Liver (tissue), 9 donors: ENCODE results near the gene FLOT2. TPM values are rescaled to one million over a fixed set of nuclear protein-coding genes. Genes with fewer than 3 reads are reported as not detected.

Experiments
- DNase-seq: peaks from one replicate; pipeline ENCODE4 v3.0.0-alpha.2; 2017; ENCODE audit warnings: low spot score
- H3K27ac ChIP-seq, 2 donors: one replicate each; pipeline ENCODE4 v1.7.0; 2013; ENCODE audit warnings: inconsistent platforms in 2 of 2, low read length in 2 of 2, control low read depth in 1 of 2, low read depth in 1 of 2, mild to moderate bottlenecking in 1 of 2
- H3K27me3 ChIP-seq, 4 donors: one replicate each; pipeline versions ENCODE4 v1.6.1 to v1.7.0; 2013; ENCODE audit warnings: low read length in 3 of 4, inconsistent platforms in 1 of 4, mild to moderate bottlenecking in 1 of 4, moderate library complexity in 1 of 4; ENCODE audit not compliant: control insufficient read depth in 4 of 4, insufficient read depth in 4 of 4
- H3K36me3 ChIP-seq, 4 donors: one replicate each; pipeline versions ENCODE4 v1.6.1 to v1.7.0; 2013; ENCODE audit warnings: low read length in 3 of 4, mild to moderate bottlenecking in 3 of 4, low read depth in 1 of 4, moderate library complexity in 1 of 4; ENCODE audit not compliant: control insufficient read depth in 4 of 4, insufficient read depth in 3 of 4
- H3K4me1 ChIP-seq, 4 donors: one replicate each; pipeline versions ENCODE4 v1.6.1 to v1.7.0; 2013; ENCODE audit warnings: low read length in 3 of 4, mild to moderate bottlenecking in 3 of 4, moderate library complexity in 1 of 4; ENCODE audit not compliant: control insufficient read depth in 4 of 4, insufficient read depth in 4 of 4
- H3K4me3 ChIP-seq, 3 donors: one replicate each; pipeline versions ENCODE4 v1.6.1 to v1.7.0; 2013; ENCODE audit warnings: low read length in 3 of 3, control low read depth in 1 of 3, low read depth in 1 of 3, mild to moderate bottlenecking in 1 of 3
- H3K9ac ChIP-seq, 2 donors: one replicate each; pipeline ENCODE4 v1.7.0; 2013; ENCODE audit warnings: low read length in 2 of 2, mild to moderate bottlenecking in 2 of 2, moderate library complexity in 2 of 2, control low read depth in 1 of 2, low read depth in 1 of 2
- H3K9me3 ChIP-seq, 4 donors: one replicate each; pipeline versions ENCODE4 v1.6.1 to v1.7.0; 2013; ENCODE audit warnings: low read length in 3 of 4; ENCODE audit not compliant: control insufficient read depth in 4 of 4
- EGR1 ChIP-seq, 2 donors: IDR thresholded peaks; 2 replicates each; pipeline ENCODE4 v1.6.1; 2016 to 2018; ENCODE audit warnings: antibody characterized with exemption in 2 of 2, low read depth in 2 of 2
- FOXA1 ChIP-seq: IDR thresholded peaks from 2 replicates; pipeline ENCODE4 v1.6.1; 2016; ENCODE audit warnings: antibody characterized with exemption
- HNF4A ChIP-seq, 2 donors: conservative IDR thresholded peaks; 2 replicates each; pipeline ENCODE4 v1.6.1; 2016; ENCODE audit warnings: antibody characterized with exemption in 2 of 2, mild to moderate bottlenecking in 2 of 2
- HNF4G ChIP-seq: IDR thresholded peaks from 2 replicates; pipeline ENCODE4 v1.6.1; 2016; ENCODE audit warnings: antibody characterized with exemption
- JUND ChIP-seq, 2 donors: IDR thresholded peaks; 2 replicates each; pipeline ENCODE4 v1.6.1; 2016; ENCODE audit warnings: antibody characterized with exemption in 2 of 2
- NR2F2 ChIP-seq: IDR thresholded peaks from 2 replicates; pipeline ENCODE4 v1.6.1; 2016; ENCODE audit warnings: antibody characterized with exemption
- SP1 ChIP-seq: IDR thresholded peaks from 2 replicates; pipeline ENCODE4 v1.6.1; 2018; ENCODE audit warnings: antibody characterized with exemption, mild to moderate bottlenecking
- YY1 ChIP-seq: IDR thresholded peaks from 2 replicates; pipeline ENCODE4 v1.6.1; 2016; ENCODE audit warnings: antibody characterized with exemption, mild to moderate bottlenecking
- WGBS: extraction: QIAGEN DNeasy Blood & Tissue Kit; methylation state at CpG from one replicate; pipeline ENCODE4 v1.1.7; 2013; 5-methylcytosine and 5-hydroxymethylcytosine counted together
- polyA plus RNA-seq, 2 donors: library from polyadenylated mRNA; stranded (reverse) in 1 of 2; unstranded in 1 of 2; fragments of 200-250 nt in 1 of 2; fragments of >200 nt in 1 of 2; fragmentation: Nextera tagmentation in 1 of 2; extraction: Ambion mirVana in 1 of 2; gene quantifications; one replicate each; pipeline versions ENCODE4 v1.2.1 to v1.2.3, GENCODE V29; 2013 to 2015
- total RNA-seq, 2 donors: library from RNA; depleted of rRNA; stranded (reverse); fragments of >200 nt; gene quantifications; one replicate each; pipeline ENCODE4 v1.2.3, GENCODE V29; 2014
- TF ChIP-seq, protein P1 (sequence below): IDR thresholded peaks from 2 replicates; pipeline ENCODE4 v1.6.1; 2016; ENCODE audit warnings: antibody characterized with exemption
- TF ChIP-seq, protein P2 (sequence below): IDR thresholded peaks from 2 replicates; pipeline ENCODE4 v1.6.1; 2016; ENCODE audit warnings: antibody characterized with exemption
- TF ChIP-seq, protein P3 (sequence below): fragments of 150-350 bp; IDR thresholded peaks from 2 replicates; pipeline ENCODE4 v1.5.1; 2017; ENCODE audit warnings: improper control_type of control experiment, low read depth, low read length; ENCODE audit not compliant: missing input control
- TF ChIP-seq, protein P4 (sequence below): IDR thresholded peaks from 2 replicates; pipeline ENCODE4 v1.6.1; 2016; ENCODE audit warnings: antibody characterized with exemption
- donor health status: healthy.
- donor health status: healthy.
- donor health status: healthy.
- donor health status: healthy.
- donor health status: healthy.

The FLOT2 gene
- total and polyA plus RNA-seq, 4 donors: 61.6 to 100 (median 69.4) TPM

DNA sequence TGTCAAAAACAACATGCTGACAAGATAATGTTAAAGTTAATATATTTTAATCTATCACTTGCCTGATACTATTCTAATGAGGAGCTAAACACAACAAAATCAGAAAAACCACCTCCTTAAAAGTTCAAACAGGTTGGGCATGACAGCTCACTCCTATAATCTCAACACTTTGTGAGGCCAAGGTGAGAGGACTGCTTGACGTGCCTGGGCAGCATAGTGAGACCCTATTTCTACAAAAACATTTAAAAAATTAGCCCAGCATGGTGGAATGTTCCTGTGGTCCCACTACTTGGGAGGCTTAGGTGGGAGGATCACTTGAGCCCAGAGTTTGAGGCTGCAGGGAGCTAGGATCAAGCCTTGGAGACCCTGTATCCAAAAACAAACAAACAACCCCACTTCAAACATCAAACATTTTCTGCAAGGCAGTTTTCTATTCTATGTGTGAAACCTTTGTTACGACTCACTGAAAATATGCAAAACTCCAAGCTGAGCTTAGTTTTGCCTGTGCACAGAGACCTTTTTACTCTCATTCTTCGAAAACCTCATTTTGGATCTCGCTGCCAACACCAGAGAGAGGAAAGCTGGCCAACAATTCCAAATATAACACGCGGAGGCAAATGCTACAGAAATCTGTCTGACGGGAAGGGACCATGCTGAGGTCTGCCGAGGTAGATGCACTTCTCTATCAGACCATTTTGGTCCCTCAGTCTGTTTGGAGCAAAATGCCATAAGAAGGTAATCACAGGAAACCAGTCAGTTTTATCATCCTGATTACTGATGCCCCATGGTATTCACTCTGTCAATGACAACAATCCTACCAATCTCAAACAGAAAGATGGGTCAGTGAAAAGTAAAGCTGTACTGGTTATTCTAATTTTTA is 47.6 kb upstream of the FLOT2 start:
- H3K27me3 ChIP-seq: no peaks in the 10 kb centered on the region
- TF ChIP-seq, protein P1, sequence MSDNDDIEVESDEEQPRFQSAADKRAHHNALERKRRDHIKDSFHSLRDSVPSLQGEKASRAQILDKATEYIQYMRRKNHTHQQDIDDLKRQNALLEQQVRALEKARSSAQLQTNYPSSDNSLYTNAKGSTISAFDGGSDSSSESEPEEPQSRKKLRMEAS: no peak
- TF ChIP-seq, protein P2, sequence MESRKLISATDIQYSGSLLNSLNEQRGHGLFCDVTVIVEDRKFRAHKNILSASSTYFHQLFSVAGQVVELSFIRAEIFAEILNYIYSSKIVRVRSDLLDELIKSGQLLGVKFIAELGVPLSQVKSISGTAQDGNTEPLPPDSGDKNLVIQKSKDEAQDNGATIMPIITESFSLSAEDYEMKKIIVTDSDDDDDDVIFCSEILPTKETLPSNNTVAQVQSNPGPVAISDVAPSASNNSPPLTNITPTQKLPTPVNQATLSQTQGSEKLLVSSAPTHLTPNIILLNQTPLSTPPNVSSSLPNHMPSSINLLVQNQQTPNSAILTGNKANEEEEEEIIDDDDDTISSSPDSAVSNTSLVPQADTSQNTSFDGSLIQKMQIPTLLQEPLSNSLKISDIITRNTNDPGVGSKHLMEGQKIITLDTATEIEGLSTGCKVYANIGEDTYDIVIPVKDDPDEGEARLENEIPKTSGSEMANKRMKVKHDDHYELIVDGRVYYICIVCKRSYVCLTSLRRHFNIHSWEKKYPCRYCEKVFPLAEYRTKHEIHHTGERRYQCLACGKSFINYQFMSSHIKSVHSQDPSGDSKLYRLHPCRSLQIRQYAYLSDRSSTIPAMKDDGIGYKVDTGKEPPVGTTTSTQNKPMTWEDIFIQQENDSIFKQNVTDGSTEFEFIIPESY: no peak
- TF ChIP-seq, protein P3, sequence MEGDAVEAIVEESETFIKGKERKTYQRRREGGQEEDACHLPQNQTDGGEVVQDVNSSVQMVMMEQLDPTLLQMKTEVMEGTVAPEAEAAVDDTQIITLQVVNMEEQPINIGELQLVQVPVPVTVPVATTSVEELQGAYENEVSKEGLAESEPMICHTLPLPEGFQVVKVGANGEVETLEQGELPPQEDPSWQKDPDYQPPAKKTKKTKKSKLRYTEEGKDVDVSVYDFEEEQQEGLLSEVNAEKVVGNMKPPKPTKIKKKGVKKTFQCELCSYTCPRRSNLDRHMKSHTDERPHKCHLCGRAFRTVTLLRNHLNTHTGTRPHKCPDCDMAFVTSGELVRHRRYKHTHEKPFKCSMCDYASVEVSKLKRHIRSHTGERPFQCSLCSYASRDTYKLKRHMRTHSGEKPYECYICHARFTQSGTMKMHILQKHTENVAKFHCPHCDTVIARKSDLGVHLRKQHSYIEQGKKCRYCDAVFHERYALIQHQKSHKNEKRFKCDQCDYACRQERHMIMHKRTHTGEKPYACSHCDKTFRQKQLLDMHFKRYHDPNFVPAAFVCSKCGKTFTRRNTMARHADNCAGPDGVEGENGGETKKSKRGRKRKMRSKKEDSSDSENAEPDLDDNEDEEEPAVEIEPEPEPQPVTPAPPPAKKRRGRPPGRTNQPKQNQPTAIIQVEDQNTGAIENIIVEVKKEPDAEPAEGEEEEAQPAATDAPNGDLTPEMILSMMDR: no peak
- TF ChIP-seq YY1 (no peak), EGR1 (IDR thresholded peaks at IDR 0.05; ENCODE audit: low read depth in 2 of 2) (no peak), JUND (IDR thresholded peaks at IDR 0.05) (no peak), SP1 (no peak), FOXA1 (no peak), NR2F2 (no peak), HNF4A (conservative IDR thresholded peaks at IDR 0.05) (no peak), HNF4G (no peak)
- TF ChIP-seq, protein P4, sequence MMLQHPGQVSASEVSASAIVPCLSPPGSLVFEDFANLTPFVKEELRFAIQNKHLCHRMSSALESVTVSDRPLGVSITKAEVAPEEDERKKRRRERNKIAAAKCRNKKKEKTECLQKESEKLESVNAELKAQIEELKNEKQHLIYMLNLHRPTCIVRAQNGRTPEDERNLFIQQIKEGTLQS: no peak
- peaks cover 0 to 3% (median 1%) of the 10 kb centered on the region in 4 donors for H3K36me3 ChIP-seq
- H3K4me1 ChIP-seq: peaks cover 6 to 33% (median 29%) of the 10 kb centered on the region in 4 donors
- no peak overlapping the region for H3K9ac ChIP-seq
- DNase-seq: no peak
- 86% methylated on average over 8 of the region's 8 CpGs for WGBS
- H3K27ac ChIP-seq: no peak overlapping the region
- no peak overlapping the region for H3K4me3 ChIP-seq
- no peaks in the 10 kb centered on the region for H3K9me3 ChIP-seq

DNA sequence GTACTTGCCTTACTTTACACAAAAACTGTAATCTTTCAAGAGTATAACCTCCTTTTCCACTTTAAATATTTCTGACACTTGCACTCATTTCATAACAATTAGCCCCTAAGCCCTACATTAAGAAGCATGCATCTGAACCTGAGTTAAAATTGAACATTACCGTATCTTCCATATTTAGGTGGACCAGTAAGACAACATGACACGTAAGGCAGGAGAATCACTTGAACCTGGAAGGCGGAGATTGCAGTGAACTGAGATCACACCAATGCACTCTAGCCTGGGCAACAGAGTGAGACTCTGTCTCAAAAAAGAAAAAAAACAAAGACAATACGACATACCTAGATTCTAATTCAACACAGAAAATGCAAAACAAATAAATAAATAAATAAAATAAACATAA is 46.8 kb upstream of the FLOT2 start:
- Histone ChIP-seq H3K4me3 (no peak overlapping the region), H3K27ac (no peak overlapping the region), H3K9me3 (no peaks in the 10 kb centered on the region), H3K9ac (no peak overlapping the region), H3K4me1 (peaks cover 7 to 34% (median 29%) of the 10 kb centered on the region in 4 donors), H3K36me3 (peaks cover 0 to 3% (median 1%) of the 10 kb centered on the region in 4 donors), H3K27me3 (no peaks in the 10 kb centered on the region)
- TF ChIP-seq HNF4G (no peak), HNF4A (conservative IDR thresholded peaks at IDR 0.05) (no peak), EGR1 (IDR thresholded peaks at IDR 0.05; ENCODE audit: low read depth in 2 of 2) (no peak)
- TF ChIP-seq, protein P4: no peak
- TF ChIP-seq, protein P1: no peak
- WGBS: 94% methylated on average over 4 of the region's 4 CpGs
- DNase-seq: no peak
